Measurements from ENCODE around the gene RSBN1L. TPM values are rescaled to one million over a fixed set of nuclear protein-coding genes. Genes with fewer than 3 reads are reported as not detected.
A peak's percentile ranks its signal among the peaks of the same experiment; 100 is the strongest.

RSBN1L gene
- polyA plus RNA-seq, 1 donor (not counting 4 experiments of a cell fraction or from before 2014, with no cell fraction given), result 9.6 TPM

DNA sequence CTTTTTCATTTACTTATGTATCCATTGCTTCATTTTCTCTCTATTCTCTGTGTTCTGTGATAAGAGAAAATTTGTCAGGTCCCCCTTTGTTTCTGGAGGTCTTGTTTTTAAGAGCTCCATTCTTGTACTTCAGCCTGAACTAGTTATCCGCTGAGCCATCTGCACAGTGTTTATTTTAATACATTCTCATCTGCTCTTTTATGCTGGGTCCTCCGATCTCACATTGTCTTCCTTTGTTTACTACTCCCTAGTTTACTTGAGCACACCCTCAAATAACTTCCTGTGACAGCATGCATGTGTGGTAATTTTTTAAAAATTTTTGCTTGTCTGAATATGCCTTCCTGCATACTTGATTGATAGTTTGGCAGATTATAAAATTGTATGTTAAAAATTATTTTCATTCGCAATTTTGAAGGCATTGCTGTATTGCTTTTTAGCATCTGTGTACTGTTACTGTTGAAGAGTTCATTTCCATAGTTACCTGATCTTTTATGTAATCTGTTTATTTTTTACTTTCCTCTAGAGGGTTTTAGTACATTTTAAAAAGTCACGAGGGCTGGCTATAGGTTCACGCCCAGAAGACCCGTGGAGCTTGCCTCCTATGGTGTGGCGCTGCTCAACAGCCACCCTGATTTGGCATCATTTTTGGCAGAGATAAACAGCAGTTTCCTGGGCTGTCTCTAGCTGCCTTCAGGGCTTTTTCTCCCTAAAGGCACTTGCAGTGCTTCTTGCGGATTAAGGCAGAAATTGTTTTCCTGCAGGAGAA is 31.9 kb downstream of the RSBN1L start:
- FAIRE-seq (no peak), DNase-seq (ENCODE audit: low read depth, low spot score) (no peak)
- Histone ChIP-seq H3K9me1 (ENCODE audit: control insufficient read depth, extremely low read depth, insufficient read depth, low read length) (no peaks in the 10 kb centered on the region), H3K4me1 (ENCODE audit: control insufficient read depth, extremely low read depth, insufficient read depth, low read length) (peaks cover 21% of the 10 kb centered on the region), H3K27ac (ENCODE audit: control insufficient read depth, insufficient read depth, low read length) (peak overlapping the region; percentile 61), H4K20me1 (ENCODE audit: control insufficient read depth, extremely low read depth, insufficient read depth, low read length) (no peaks in the 10 kb centered on the region), H2AFZ (ENCODE audit: control insufficient read depth, low read length) (peak overlapping the region; percentile 38), H3K9ac (ENCODE audit: control insufficient read depth, extremely low read depth, insufficient read depth, low read length) (peak overlapping the region; percentile 26), H3K79me2 (ENCODE audit: control insufficient read depth, insufficient read depth, low read length) (peaks cover 60% of the 10 kb centered on the region), H3K9me3 (ENCODE audit: control insufficient read depth, low read depth, low read length) (no peaks in the 10 kb centered on the region), H3K27me3 (ENCODE audit: control insufficient read depth, extremely low read depth, insufficient read depth, low read length) (no peaks in the 10 kb centered on the region), H3K36me3 (ENCODE audit: control insufficient read depth in 2 of 2, extremely low read depth in 1 of 2, insufficient read depth in 2 of 2, low read length in 2 of 2) (no peaks in the 10 kb centered on the region), H3K4me3 (ENCODE audit: control insufficient read depth in 2 of 3, extremely low read depth in 1 of 3, insufficient read depth in 2 of 3, low read depth in 1 of 3, low read length in 3 of 3) (peak overlapping the region in 2 of 3 experiments; percentile 18 to 28), H3K4me2 (ENCODE audit: control insufficient read depth, extremely low read depth, insufficient read depth, low read depth, low read length) (peak overlapping the region; percentile 76)
- no peak for TF ChIP-seq EZH2 (IDR thresholded peaks at IDR 0.05; ENCODE audit: low read length)
- TF ChIP-seq, protein P1, sequence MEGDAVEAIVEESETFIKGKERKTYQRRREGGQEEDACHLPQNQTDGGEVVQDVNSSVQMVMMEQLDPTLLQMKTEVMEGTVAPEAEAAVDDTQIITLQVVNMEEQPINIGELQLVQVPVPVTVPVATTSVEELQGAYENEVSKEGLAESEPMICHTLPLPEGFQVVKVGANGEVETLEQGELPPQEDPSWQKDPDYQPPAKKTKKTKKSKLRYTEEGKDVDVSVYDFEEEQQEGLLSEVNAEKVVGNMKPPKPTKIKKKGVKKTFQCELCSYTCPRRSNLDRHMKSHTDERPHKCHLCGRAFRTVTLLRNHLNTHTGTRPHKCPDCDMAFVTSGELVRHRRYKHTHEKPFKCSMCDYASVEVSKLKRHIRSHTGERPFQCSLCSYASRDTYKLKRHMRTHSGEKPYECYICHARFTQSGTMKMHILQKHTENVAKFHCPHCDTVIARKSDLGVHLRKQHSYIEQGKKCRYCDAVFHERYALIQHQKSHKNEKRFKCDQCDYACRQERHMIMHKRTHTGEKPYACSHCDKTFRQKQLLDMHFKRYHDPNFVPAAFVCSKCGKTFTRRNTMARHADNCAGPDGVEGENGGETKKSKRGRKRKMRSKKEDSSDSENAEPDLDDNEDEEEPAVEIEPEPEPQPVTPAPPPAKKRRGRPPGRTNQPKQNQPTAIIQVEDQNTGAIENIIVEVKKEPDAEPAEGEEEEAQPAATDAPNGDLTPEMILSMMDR (optimal IDR thresholded peaks at IDR 0.05 in 1 of 3, IDR thresholded peaks at IDR 0.05 in 1 of 3, conservative IDR thresholded peaks at IDR 0.05 in 1 of 3; ENCODE audit: extremely low read depth in 1 of 3, insufficient read depth in 2 of 3, low read length in 3 of 3), result no peak
- dilution Hi-C loops (cut with MboI; ENCODE audit: extremely low pct_ligation_motif_present, low sequenced_read_pairs), result no loop called here

DNA sequence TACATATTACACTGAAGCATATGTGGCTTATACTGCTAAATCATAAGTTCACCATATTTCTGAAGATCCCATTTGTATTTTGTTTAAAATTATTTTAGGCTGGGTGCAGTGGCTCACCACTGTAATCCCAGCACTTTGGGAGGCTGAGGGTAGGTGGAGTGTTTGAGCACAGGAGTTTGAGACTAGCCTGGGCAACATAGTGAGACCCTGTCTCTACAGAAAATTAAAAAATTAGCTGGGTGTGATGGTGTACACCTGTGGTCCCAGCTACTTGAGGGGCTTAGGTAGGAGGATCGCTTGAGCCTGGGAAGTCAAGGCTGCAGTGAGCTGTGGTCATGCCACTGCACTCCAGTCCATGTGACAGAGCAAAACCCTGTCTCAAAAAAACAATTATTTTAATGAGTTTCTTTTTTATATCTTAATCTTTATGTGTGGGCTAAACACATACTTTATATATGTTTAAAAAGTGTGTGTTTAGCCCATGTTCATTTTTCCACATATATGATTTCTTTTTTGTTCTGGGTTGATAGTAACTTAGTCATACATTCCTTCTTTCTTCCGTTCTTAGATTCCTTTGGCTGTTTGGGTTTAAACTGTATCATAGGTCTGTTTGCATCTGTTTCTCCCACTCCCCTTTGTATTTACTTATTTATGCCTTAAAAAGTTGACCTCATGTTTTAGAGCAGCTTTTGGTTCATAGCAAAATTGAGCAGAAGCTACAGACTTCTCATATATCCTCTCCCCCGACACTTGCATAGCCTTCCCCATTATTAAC is 33.5 kb downstream of the RSBN1L start:
- Histone ChIP-seq H3K9me3 (ENCODE audit: control insufficient read depth, low read depth, low read length) (no peaks in the 10 kb centered on the region), H3K36me3 (ENCODE audit: control insufficient read depth in 2 of 2, extremely low read depth in 1 of 2, insufficient read depth in 2 of 2, low read length in 2 of 2) (no peaks in the 10 kb centered on the region), H3K27me3 (ENCODE audit: control insufficient read depth, extremely low read depth, insufficient read depth, low read length) (no peaks in the 10 kb centered on the region), H3K9ac (ENCODE audit: control insufficient read depth, extremely low read depth, insufficient read depth, low read length) (no peak overlapping the region), H3K4me3 (ENCODE audit: control insufficient read depth in 2 of 3, extremely low read depth in 1 of 3, insufficient read depth in 2 of 3, low read depth in 1 of 3, low read length in 3 of 3) (no peak overlapping the region), H4K20me1 (ENCODE audit: control insufficient read depth, extremely low read depth, insufficient read depth, low read length) (no peaks in the 10 kb centered on the region), H3K4me2 (ENCODE audit: control insufficient read depth, extremely low read depth, insufficient read depth, low read depth, low read length) (no peak overlapping the region), H3K4me1 (ENCODE audit: control insufficient read depth, extremely low read depth, insufficient read depth, low read length) (peaks cover 24% of the 10 kb centered on the region), H3K79me2 (ENCODE audit: control insufficient read depth, insufficient read depth, low read length) (peaks cover 63% of the 10 kb centered on the region), H2AFZ (ENCODE audit: control insufficient read depth, low read length) (no peak overlapping the region), H3K9me1 (ENCODE audit: control insufficient read depth, extremely low read depth, insufficient read depth, low read length) (no peaks in the 10 kb centered on the region), H3K27ac (ENCODE audit: control insufficient read depth, insufficient read depth, low read length) (no peak overlapping the region)
- dilution Hi-C loops (cut with MboI; ENCODE audit: extremely low pct_ligation_motif_present, low sequenced_read_pairs), result no loop called here
- no peak for TF ChIP-seq EZH2 (IDR thresholded peaks at IDR 0.05; ENCODE audit: low read length)
- TF ChIP-seq, protein P1 (optimal IDR thresholded peaks at IDR 0.05 in 1 of 3, IDR thresholded peaks at IDR 0.05 in 1 of 3, conservative IDR thresholded peaks at IDR 0.05 in 1 of 3; ENCODE audit: extremely low read depth in 1 of 3, insufficient read depth in 2 of 3, low read length in 3 of 3), result no peak
- DNase-seq (ENCODE audit: low read depth, low spot score) (no peak), FAIRE-seq (no peak)

Data from keratinocyte (primary cell).